ENCODE measurements around the gene ADIPOQ. TPM values are rescaled to one million over a fixed set of nuclear protein-coding genes. Genes with fewer than 3 reads are reported as not detected.
"Not testable (repeated sequence)": the region's sequence is repeated elsewhere in the genome, so short reads cannot be mapped to it uniquely, and the experiment has no call there.

The ADIPOQ gene
- 0.05 TPM in 1 of 3 replicates, not detected in the others for total RNA-seq
- long read RNA-seq: 0 reads

- H3K4me1 Mint-ChIP-seq (ENCODE audit: low read depth): peaks cover 19% of the 10 kb centered on the region
- no peak within 1 kb of the TSS for H3K27ac Mint-ChIP-seq (ENCODE audit: unreplicated experiment)
- H3K9me3 Mint-ChIP-seq (ENCODE audit: low read depth): no peaks in the 10 kb centered on the region
- H3K36me3 Mint-ChIP-seq (ENCODE audit: low read depth): no peaks in the 10 kb centered on the region
- peaks cover 17% of the 10 kb centered on the region for H3K27me3 Mint-ChIP-seq (ENCODE audit: low read depth)
- no peak for TF ChIP-seq CTCF (IDR thresholded peaks at IDR 0.05)
- no peak for DNase-seq (ENCODE audit: low spot score)
- no peak within 1 kb of the TSS for H3K4me3 Mint-ChIP-seq (ENCODE audit: unreplicated experiment)
These were observed at the start of gene ADIPOQ for GRCh38 chr3:186842426-186843038. TSS of gene ADIPOQ (plus strand) at chr3:186842710. CDS start at chr3:186853059, 10,349 bp downstream.

- TF ChIP-seq CTCF (IDR thresholded peaks at IDR 0.05): no peak
- Mint-ChIP-seq H3K36me3 (ENCODE audit: low read depth) (peaks cover 11% of the 10 kb centered on the region), H3K27me3 (ENCODE audit: low read depth) (no peaks in the 10 kb centered on the region), H3K4me3 (ENCODE audit: unreplicated experiment) (no peak overlapping the region), H3K4me1 (ENCODE audit: low read depth) (no peaks in the 10 kb centered on the region), H3K9me3 (ENCODE audit: low read depth) (no peaks in the 10 kb centered on the region), H3K27ac (ENCODE audit: unreplicated experiment) (no peak overlapping the region)
- no peak for DNase-seq (ENCODE audit: low spot score)
These were observed 44.2 kb upstream of the ADIPOQ start for GRCh38 chr3:186798239-186798874.

- H3K36me3 Mint-ChIP-seq (ENCODE audit: low read depth): peaks cover 8% of the 10 kb centered on the region
- no peak for DNase-seq (ENCODE audit: low spot score)
- H3K27ac Mint-ChIP-seq (ENCODE audit: unreplicated experiment): no peak overlapping the region
- no peaks in the 10 kb centered on the region for H3K27me3 Mint-ChIP-seq (ENCODE audit: low read depth)
- TF ChIP-seq CTCF (IDR thresholded peaks at IDR 0.05): no peak
- H3K4me1 Mint-ChIP-seq (ENCODE audit: low read depth): peaks cover 3% of the 10 kb centered on the region
- no peaks in the 10 kb centered on the region for H3K9me3 Mint-ChIP-seq (ENCODE audit: low read depth)
- no peak overlapping the region for H3K4me3 Mint-ChIP-seq (ENCODE audit: unreplicated experiment)
These were observed 42.2 kb upstream of the ADIPOQ start for GRCh38 chr3:186800285-186800684.

- Mint-ChIP-seq H3K27ac (ENCODE audit: unreplicated experiment) (no peak overlapping the region), H3K4me1 (ENCODE audit: low read depth) (peaks cover 15% of the 10 kb centered on the region), H3K4me3 (ENCODE audit: unreplicated experiment) (no peak overlapping the region), H3K27me3 (ENCODE audit: low read depth) (no peaks in the 10 kb centered on the region), H3K36me3 (ENCODE audit: low read depth) (peaks cover 7% of the 10 kb centered on the region), H3K9me3 (ENCODE audit: low read depth) (no peaks in the 10 kb centered on the region)
- TF ChIP-seq CTCF (IDR thresholded peaks at IDR 0.05): no peak
- DNase-seq (ENCODE audit: low spot score): no peak
These were observed 39.8 kb upstream of the ADIPOQ start for GRCh38 chr3:186802701-186803100.

GRCh38 chr3:186803447-186803846, 39.1 kb upstream of the ADIPOQ start:
- not testable (repeated sequence) for H3K36me3 Mint-ChIP-seq (ENCODE audit: low read depth); H3K4me3 Mint-ChIP-seq (ENCODE audit: unreplicated experiment); DNase-seq (ENCODE audit: low spot score); H3K27me3 Mint-ChIP-seq (ENCODE audit: low read depth); H3K9me3 Mint-ChIP-seq (ENCODE audit: low read depth); H3K27ac Mint-ChIP-seq (ENCODE audit: unreplicated experiment)
- H3K4me1 Mint-ChIP-seq (ENCODE audit: low read depth): peaks cover 15% of the 10 kb centered on the region
